Activated CD4-positive, alpha-beta T cell treated with anti-CD3 and anti-CD28 coated beads, Interleukin-2, amount 50 U/mL, for 4 hours (primary cell): Measurements from ENCODE around the gene HUS1B.

Source experiments
- DNase-seq, 2 experiments: peaks; one replicate each; pipeline ENCODE4 v3.0.0-alpha.2; 2020

Gene HUS1B

DNA sequence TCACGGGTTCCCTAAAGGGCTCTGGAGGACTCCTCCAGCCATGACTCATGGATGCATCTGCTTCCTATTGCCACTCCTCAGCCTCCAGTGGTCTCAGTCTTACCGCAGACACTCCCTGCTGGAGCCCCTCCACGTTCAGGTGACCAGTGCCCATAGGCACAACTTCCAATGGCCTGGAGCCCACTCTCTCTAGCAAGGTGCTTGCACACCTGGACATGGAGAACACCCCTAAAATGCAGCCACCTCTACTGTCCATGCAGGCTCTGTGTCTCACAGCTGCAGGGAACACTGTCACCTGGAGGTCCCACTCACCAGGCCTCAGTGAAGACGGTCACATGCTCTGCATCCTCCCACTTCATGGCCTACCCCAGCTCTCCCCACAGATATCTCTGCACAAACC is 36.0 kb downstream of the HUS1B start:
- DNase-seq = no peak

- no peak for DNase-seq
These were observed 36.7 kb downstream of the HUS1B start for GRCh38 chr6:620166-620565.

DNA sequence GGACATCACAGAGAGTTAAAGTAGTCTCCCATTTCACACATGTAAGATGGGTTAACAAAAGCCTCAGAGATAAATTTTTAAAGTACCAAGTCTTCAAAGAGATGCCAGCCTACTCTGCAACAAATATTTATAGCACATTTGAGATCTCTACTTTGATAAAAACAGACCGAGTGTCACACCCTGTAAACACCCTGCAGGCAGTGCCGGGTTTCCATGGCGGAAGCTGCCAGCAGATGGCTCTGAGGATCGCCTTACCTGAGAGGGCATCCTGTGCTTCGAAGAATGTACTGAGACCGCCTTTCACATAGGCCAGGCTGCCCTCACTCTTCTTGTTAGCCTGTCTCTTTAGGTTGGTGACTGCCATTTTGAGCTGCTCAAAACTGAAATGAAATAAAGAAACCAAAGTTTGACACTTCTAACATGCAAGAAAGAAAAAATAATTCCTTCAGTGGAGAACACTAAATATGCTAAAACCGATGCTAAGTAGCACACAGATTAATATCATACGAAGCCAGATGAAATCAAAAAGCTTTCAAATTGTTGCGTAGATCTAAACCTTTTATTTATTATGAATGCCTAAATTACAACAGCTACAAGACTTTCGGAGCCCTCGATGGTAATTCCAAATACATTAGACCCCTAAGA is 39.3 kb downstream of the HUS1B start:
- DNase-seq = no peak

GRCh38 chr6:613981-614380 is 42.9 kb downstream of the HUS1B start:
- DNase-seq = no peak

DNA sequence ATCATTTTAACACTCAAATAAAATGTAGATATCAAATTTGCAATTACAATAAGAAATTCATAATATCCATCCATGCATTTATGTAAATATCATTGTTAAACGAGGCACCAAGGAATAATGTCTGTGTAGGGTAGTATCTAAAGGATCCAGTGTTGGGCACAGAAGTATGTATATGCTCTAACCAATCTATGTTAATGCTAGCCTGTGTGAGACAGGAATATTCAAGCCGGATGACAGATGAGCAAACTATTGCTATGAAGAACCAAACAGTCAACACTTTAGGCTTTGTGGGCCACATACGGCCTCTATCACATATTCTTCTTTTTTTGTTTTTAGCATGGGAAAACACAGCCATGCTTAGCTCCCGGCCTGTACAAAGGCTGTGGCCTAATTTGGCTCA is 45.0 kb downstream of the HUS1B start:
- DNase-seq = no peak

DNA sequence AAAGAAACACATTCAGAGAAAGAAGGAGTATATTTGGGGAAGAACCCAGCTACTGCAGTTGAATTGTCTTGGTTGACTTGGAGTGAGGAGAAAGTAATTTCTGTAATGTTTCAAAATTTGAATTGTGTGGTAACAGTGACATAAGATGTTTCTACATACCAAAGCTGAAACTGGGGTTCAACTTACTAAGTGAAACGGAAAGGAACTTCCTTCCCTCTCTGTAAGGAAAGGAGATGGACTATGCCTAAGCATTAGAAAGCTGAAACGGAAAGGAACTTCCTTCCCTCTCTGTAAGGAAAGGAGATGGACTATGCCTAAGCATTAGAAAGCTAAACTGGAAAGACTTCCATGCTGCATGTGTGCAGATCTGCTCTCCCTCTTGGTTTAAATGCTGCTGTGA is 46.0 kb downstream of the HUS1B start:
- DNase-seq = no peak

DNA sequence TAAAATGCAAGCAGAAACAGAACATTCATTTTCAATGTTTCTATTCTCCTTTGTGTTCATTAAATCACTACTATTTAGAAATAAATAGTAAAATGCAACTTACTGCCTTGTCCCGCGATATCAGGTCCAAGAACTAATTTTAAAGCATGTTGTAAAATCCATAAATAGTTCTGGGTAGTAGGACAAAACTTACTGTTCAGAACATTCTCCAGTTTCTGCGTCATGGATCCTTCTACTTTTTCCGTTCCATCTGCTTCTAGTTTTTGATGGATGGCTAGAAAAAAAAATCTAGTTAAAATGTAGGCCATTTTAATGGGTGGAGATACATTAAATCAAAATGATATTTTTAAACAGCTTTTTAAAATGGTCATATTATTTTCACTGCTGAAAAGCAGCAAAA is 47.0 kb downstream of the HUS1B start:
- DNase-seq = no peak

DNA sequence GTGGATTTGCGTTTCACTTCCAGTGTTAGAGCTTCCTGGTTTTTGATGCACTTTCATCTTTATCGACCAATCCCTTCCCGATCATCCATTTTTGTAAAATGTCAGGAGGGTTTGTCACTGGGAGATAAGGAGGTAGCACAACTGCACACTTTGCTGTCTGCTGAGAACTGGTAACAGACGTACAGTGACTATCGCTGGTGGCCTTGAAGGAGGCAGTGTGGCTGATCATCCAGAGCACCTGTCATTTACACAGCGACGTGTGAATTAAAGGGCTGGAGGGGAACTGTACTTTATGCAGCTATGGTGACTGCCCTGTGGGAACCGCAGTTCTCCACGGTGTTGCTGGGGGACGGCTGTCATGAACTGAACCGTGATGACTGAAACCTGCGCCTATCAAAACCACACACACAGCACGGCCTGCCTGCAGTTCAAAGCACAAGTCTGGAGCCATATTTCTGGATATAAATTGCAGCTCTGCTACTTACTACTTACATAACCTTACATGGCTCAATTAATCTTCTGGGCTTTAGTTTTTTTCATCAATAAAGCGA is 50.0 kb downstream of the HUS1B start:
- no peak for DNase-seq
